Fibroblast of skin of left quadriceps (primary cell): ENCODE measurements around the gene GABRA4.

Source experiments
- DNase-seq, 2 experiments: peaks; one replicate each; pipeline ENCODE4 v3.0.0-alpha.2; 2013; ENCODE audit warnings: low read depth in 2 of 2

The GABRA4 gene

DNA sequence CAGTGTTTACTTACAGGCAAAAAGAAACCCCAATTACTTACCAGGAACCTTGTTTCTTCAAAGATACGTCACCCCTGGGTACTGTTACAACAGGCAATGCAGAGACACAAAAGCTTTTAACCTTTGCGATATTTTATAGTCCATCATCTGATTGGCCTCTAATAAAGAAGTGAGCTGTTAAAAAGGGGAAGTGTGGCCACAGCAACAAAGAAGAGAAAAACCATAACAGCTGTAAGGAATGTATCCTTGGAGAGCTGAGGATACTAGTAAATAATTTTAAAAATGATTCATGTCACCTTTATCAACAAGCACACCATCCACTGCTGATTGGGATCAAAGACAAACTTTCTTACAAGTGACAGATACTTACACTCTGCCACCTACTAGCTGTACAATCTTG is 14.1 kb downstream of the GABRA4 start:
- DNase-seq, result no peak

GRCh38 chr4:46977245-46977644 is 16.1 kb downstream of the GABRA4 start:
- no peak for DNase-seq

DNA sequence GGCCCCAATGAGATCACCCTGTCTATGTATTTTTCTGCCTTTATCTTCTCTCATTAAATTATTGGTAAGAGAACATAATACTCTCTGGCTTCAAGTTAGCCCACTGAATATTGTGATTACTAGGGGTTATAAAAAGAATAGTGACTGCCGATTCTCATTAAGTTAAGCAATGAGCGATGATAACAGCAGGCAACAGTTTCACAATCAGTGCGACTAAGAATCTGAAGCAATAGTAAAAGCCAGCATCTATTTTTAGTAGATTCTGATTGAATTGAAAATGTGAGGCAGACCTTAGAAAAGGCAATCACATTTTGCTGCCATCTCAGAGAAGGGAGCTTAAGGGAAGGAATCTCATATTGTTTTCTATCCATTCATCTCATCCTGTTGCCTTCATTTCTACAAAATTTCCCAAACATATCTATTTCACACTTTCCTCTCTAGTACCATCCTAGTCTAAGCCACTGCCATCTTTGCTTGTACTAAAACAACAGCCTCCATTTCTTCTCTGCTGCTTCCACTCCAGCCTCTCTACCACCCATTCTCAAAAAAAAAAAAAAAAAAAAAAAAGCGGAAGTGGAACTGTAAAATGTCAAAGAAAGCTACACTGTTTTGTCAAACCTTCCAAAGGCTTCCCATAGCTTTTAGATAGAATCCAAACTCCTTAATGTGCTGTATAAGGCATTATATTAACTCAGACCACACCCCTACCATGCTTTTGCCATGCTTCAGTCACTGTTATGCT is 17.4 kb downstream of the GABRA4 start:
- DNase-seq, result no peak

- DNase-seq, result no peak
These were observed 18.4 kb downstream of the GABRA4 start for GRCh38 chr4:46974891-46975543.

GRCh38 chr4:46968847-46969246 is 24.5 kb downstream of the GABRA4 start:
- no peak for DNase-seq

DNA sequence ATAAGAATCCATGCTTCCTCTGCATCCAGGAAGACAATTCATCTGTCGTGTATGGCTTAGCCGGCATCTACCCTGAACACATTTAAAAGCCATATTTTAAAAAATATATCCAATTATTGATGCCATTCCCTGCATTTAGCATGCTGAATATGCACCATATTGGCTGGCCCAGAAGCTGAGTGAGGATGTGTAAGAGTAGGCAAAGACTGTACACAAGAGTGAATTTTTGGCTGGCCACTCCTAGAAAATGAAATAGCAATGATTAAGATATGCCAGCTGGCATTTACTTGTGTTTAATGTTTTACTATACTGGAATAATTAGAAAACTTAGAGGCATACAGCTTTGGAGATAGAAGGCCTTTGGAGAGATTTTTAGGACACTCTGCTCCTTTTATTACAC is 25.8 kb downstream of the GABRA4 start:
- DNase-seq, result no peak

GRCh38 chr4:46958742-46959488 is 34.5 kb downstream of the GABRA4 start:
- no peak for DNase-seq

DNA sequence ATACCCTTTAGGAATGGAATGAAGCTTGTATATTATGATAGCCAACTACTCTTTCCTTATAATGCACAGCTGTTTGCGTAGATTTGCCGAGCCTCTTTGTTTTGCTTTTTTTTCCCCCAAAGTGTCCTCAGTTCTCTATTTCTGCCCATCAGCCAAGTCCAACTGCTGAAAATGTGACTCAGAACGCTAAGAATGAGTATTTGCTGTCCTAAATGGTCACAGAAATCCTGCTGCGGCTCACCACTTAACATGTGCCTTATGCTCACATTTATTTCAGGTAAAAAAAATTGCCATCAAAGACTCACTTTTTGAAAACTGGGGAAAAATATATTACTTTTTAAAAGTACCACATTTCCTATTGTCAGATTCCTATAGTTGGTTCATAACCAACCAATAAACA is 36.9 kb downstream of the GABRA4 start:
- no peak for DNase-seq

- DNase-seq, result no peak
These were observed 37.8 kb downstream of the GABRA4 start for GRCh38 chr4:46955601-46956000.

DNA sequence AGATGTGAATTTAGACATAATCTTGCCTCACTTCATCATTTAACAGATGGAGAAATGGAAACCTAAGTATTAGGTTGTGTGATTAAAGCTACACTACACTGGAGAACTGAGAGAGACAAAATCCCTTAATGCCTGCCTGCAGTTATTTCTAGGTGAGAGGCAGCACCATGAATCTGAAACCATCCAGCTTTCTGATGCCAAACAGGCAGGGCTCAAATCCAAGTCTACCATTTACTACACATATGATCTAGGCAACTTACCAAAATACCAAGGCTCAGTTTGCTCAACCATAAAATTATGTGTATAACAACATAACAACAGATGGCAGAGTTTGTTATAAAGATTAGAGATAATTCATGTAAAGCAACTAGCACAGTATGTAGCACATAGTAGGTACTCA is 38.7 kb downstream of the GABRA4 start:
- no peak for DNase-seq

DNA sequence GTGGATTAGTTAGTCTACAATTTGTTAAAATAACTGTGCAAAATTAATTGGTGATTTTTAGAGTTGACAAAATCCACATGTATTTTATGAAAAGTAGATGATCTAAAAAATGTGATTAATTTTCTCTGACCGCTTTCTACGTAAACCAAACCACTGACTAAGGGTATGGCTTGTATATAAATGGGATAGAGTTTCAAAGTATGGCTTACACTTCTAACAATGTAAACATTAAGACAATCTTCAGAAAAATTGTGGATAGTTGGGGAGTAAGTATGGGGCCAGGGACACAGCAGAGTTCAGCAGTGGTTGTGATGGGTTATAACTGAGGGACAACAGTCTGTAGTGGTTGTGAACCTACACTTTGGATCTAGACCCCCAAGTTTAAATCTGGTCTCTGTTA is 39.8 kb downstream of the GABRA4 start:
- DNase-seq, result no peak

DNA sequence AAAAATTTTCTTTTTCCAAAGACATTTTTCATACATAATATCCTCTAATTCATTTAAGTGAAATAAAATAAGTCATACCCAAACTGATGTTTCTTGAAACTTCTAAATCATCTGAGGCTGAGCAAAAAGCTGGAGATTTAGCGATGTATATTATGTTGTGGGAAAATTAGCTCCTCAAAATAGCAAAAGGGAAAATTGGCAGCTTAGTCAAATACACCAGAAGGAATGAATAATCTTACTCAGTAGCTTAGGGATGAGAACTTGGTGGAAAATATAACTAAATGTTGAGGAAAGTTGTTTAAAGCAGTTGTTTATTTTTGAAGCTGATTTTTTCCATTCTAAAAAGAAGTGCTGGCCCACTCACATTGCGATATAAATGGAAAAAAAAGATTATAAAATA is 40.9 kb downstream of the GABRA4 start:
- no peak for DNase-seq

DNA sequence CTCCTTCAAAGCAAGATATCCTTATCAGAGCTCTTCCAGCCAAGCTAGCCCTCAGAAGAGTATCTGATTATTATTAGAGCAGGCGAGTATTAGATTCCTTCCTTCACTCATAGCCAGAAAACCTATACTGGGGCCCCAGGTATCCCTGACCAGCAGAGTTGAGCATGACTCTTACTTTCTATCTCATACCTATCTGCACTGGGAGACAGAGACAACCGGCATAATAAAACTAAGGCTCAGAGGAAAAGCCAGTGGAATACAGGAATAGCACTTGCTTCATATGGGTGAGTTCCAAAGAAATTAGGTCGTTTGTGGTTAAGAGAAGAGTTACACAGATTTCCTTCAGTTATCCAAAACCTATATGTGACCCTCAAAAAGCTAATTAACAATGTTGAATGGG is 42.6 kb downstream of the GABRA4 start:
- no peak for DNase-seq

- DNase-seq, result no peak
These were observed 43.6 kb downstream of the GABRA4 start for GRCh38 chr4:46949822-46950221.

DNA sequence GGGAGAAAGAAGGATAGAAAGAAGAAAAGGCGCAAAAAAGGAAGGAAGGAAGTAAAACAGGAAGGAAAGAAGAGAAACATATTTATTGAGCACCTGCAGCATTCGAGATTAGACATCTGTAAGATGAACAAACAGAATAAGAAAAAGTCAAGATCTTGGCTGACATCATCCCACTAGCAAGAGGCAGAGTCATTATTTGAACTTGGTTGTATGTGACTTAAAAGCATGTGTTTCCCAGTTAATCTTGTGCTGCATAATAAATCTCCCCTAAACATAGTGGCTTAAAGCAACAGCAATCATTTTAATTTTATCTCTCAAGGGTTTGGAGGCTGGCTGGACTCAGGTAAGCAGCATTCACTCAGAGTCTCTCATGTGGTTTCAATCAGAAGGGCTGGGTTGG is 45.8 kb downstream of the GABRA4 start:
- DNase-seq, result no peak

GRCh38 chr4:46946919-46947536 is 46.4 kb downstream of the GABRA4 start:
- no peak for DNase-seq

DNA sequence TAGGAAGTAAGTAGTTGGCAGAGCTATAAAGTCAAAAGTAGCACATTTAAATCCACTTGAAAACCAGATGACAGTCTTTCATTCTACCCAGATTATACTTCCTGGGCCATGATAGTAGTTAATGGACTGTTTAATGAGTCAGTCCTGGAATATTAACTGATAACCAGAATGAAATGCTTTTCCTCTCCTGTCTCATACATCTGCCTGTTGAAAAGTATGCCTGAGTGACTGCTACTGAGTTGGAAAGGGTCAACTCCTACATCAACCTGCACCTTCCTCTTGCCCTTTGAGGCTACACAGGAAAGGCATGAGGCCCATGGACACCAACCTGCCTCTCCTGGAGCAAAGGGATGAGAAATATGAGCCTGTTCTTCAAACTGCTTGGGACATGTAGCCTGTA is 48.3 kb downstream of the GABRA4 start:
- no peak for DNase-seq

DNA sequence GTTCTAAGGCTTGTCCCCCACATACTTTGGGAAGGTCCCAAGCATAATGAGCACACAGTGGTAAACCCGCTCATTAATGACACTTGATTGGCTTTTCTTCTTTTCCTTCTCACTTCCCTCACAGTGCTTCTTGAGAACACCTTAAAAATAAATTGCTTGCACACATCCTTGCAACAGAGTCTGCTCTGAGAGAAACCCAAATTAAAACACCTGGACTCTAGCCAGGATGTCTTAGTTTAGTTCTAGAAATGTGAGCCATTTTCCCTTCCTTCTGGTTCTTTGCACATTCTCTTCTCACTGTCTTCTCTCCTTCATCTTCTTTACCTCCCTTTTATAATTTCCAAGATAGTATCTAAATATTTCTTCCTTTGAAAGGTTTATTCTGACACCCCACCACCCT is 49.0 kb downstream of the GABRA4 start:
- DNase-seq, result no peak

- no peak for DNase-seq
These were observed 55.9 kb downstream of the GABRA4 start for GRCh38 chr4:46937493-46937892.

- no peak for DNase-seq
These were observed 58.7 kb downstream of the GABRA4 start for GRCh38 chr4:46934726-46935125.

- no peak for DNase-seq
These were observed 59.7 kb downstream of the GABRA4 start for GRCh38 chr4:46933686-46934085.

DNA sequence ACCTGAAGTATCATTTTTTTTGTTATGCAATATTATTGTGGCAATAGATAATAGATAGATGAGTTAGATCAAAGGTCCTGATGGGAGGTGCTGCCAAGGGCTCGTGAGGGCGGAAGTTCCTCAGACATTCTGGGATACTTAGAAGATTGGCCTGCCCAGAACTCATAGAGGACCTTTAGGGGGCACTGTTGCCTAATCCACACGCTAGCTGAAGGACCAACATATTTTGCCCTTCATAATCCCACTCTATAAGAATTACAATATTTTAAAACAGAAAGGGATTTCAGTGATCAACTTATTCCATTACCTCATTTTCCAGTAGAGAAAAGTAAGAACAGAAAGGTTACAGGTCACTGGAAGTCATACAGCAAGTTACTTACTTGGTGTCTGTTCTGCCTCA is 61.4 kb downstream of the GABRA4 start:
- DNase-seq, result peak; percentile 13 to 19

DNA sequence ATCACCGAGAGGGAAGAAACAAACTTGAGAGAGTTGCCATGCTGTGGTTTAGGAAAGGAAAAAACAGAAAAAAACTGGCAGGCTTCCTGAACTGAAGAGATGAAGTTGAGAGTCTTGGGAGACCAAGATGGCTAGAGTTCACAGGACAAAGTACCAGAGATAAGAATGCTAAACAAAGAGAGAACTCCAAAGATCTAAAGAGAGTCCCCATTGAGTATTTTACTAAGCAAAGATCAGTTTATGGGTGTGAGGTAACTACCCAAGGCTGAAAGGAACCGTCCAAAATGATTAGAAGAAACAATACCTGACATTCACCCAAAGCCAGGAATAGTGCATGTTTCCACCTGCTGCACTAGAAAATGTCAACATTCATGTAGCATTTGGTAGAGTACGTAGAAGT is 62.5 kb downstream of the GABRA4 start:
- no peak for DNase-seq
